COLO668 (cell line): ENCODE results near the gene PFN3.
"Not testable (repeated sequence)": the region's sequence is repeated elsewhere in the genome, so short reads cannot be mapped to it uniquely, and the experiment has no call there.

Source experiments
- DNase-seq: peaks from one replicate; lab custom pipeline; 2025; ENCODE audit not compliant: unreplicated experiment; lab: John Stamatoyannopoulos, UW

Gene PFN3

GRCh38 chr5:177362610-177363507, 37.6 kb downstream of the PFN3 start:
- DNase-seq = peak; percentile 51

GRCh38 chr5:177362292-177362609, 38.2 kb downstream of the PFN3 start:
- DNase-seq = no peak

GRCh38 chr5:177361418-177362291, 38.8 kb downstream of the PFN3 start:
- no peak for DNase-seq

- not testable (repeated sequence) for DNase-seq
Observed at GRCh38 chr5:177360740-177361139, 39.7 kb downstream of the PFN3 start.

GRCh38 chr5:177359860-177360259, 40.6 kb downstream of the PFN3 start:
- DNase-seq = no peak

- DNase-seq = no peak
Observed at GRCh38 chr5:177359451-177359851, 41.0 kb downstream of the PFN3 start.

GRCh38 chr5:177358370-177358819, 42.1 kb downstream of the PFN3 start:
- peak; percentile 22 for DNase-seq

GRCh38 chr5:177357459-177358351, 42.8 kb downstream of the PFN3 start, which contains the start of gene RGS14:
Gene RGS14, plus strand, starts transcription at chr5:177357924. Its CDS starts 101 bp downstream, at chr5:177358025.
- peak; percentile 53 for DNase-seq

GRCh38 chr5:177357146-177357458, 43.4 kb downstream of the PFN3 start:
- DNase-seq = no peak

- no peak for DNase-seq
Observed at GRCh38 chr5:177356746-177357145, 43.7 kb downstream of the PFN3 start.

GRCh38 chr5:177355868-177356168, 44.6 kb downstream of the PFN3 start:
- no peak for DNase-seq

GRCh38 chr5:177355162-177355867, 45.1 kb downstream of the PFN3 start:
- no peak for DNase-seq

GRCh38 chr5:177354711-177355110, 45.8 kb downstream of the PFN3 start:
- DNase-seq = no peak

GRCh38 chr5:177354256-177354655, 46.2 kb downstream of the PFN3 start:
- no peak for DNase-seq

- DNase-seq = no peak
Observed at GRCh38 chr5:177353093-177353492, 47.4 kb downstream of the PFN3 start.

- DNase-seq = peak; percentile 86
Observed at GRCh38 chr5:177351392-177352329, 48.8 kb downstream of the PFN3 start, which contains the start of gene LMAN2. Gene LMAN2, minus strand, starts transcription at chr5:177351668. Its CDS starts 21 bp downstream, at chr5:177351647.

GRCh38 chr5:177350776-177351391, 49.6 kb downstream of the PFN3 start:
- DNase-seq = no peak
